ENCODE results near the gene RFX7.

RFX7 gene

GRCh38 chr15:56040081-56041035, 203.3 kb downstream of the RFX7 start (continued):
- 0 out of 2 replicates have a peak, but pooled peaks have one; percentile 68 for TF ChIP-seq ZSCAN18 (tag by site-specific recombination; IDR thresholded peaks at IDR 0.05)
- TF ChIP-seq CTCF (tag by site-specific recombination; IDR thresholded peaks at IDR 0.05) = no peak
- no peak for TF ChIP-seq ZNF157 (tag by site-specific recombination; IDR thresholded peaks at IDR 0.05)
- TF ChIP-seq ZNF558 (tag by site-specific recombination; IDR thresholded peaks at IDR 0.05) = peak; percentile 78; the same call in 1 of the 2 replicates
- peak; percentile 34; the same call in 1 of the 2 replicates for TF ChIP-seq SP3 (tag by site-specific recombination; IDR thresholded peaks at IDR 0.05)
- no peak for TF ChIP-seq ZNF561 (tag by site-specific recombination; IDR thresholded peaks at IDR 0.05; ENCODE audit: borderline replicate concordance)
- TF ChIP-seq ZNF529 (tag by site-specific recombination; IDR thresholded peaks at IDR 0.05; ENCODE audit: insufficient replicate concordance) = no peak
- TF ChIP-seq ZIC2 (tag by site-specific recombination; IDR thresholded peaks at IDR 0.05) = no peak
- TF ChIP-seq ZBTB21 (tag by site-specific recombination; IDR thresholded peaks at IDR 0.05) = peak; percentile 87
- TF ChIP-seq ZNF148 (tag by site-specific recombination; IDR thresholded peaks at IDR 0.05; ENCODE audit: borderline replicate concordance) = no peak
- no peak for TF ChIP-seq ZNF416 (tag by site-specific recombination; IDR thresholded peaks at IDR 0.05)
- no peak for TF ChIP-seq ZNF830 (tag by site-specific recombination; IDR thresholded peaks at IDR 0.05; ENCODE audit: low read depth)
- TF ChIP-seq GFI1B (tag by site-specific recombination; IDR thresholded peaks at IDR 0.05) = no peak
- no peak for TF ChIP-seq OVOL3 (tag by site-specific recombination; IDR thresholded peaks at IDR 0.05)
- no peak; the same call in 1 of the 2 replicates for TF ChIP-seq GLIS1 (tag by site-specific recombination; IDR thresholded peaks at IDR 0.05)
- TF ChIP-seq ZNF132 (tag by site-specific recombination; IDR thresholded peaks at IDR 0.05; ENCODE audit: borderline replicate concordance) = no peak
- peak; percentile 48; the same call in 1 of the 2 replicates for TF ChIP-seq PRDM1 (tag by site-specific recombination; IDR thresholded peaks at IDR 0.05)
- TF ChIP-seq ZNF791 (tag by site-specific recombination; IDR thresholded peaks at IDR 0.05) = no peak
- no peak for TF ChIP-seq SETDB1 (IDR thresholded peaks at IDR 0.05; ENCODE audit: insufficient read length, low read length)
- no peak for TF ChIP-seq ZNF596 (tag by site-specific recombination; IDR thresholded peaks at IDR 0.05)
- peak; percentile 91 for TF ChIP-seq ATF2 (tag by site-specific recombination; IDR thresholded peaks at IDR 0.05; ENCODE audit: low read depth)
- TF ChIP-seq ZBTB44 (tag by site-specific recombination; IDR thresholded peaks at IDR 0.05) = peak; percentile 94
- no peak for TF ChIP-seq ZNF426 (tag by site-specific recombination; IDR thresholded peaks at IDR 0.05)
- no peak for TF ChIP-seq ZNF549 (tag by site-specific recombination; IDR thresholded peaks at IDR 0.05)
- 0 out of 2 replicates have a peak, but pooled peaks have one; percentile 27 for TF ChIP-seq ZNF362 (tag by site-specific recombination; IDR thresholded peaks at IDR 0.05)
- no peak for TF ChIP-seq ZNF274 (IDR thresholded peaks at IDR 0.05; ENCODE audit: low read length)
- TF ChIP-seq ZNF274 (tag by site-specific recombination; IDR thresholded peaks at IDR 0.05; ENCODE audit: borderline replicate concordance) = no peak
- peak; percentile 89; the same call in 1 of the 2 replicates for TF ChIP-seq HOXD13 (CRISPR knock-in tag; IDR thresholded peaks at IDR 0.05; ENCODE audit: borderline replicate concordance)
- 0 out of 2 replicates have a peak, but pooled peaks have one; percentile 50 for TF ChIP-seq ZBTB17 (tag by site-specific recombination; IDR thresholded peaks at IDR 0.05)

All from HEK293 (cell line).